Thyroid gland (tissue), 4 donors: Measurements from ENCODE around the gene PPP2R5B. TPM values are rescaled to one million over a fixed set of nuclear protein-coding genes. Genes with fewer than 3 reads are reported as not detected.

ENCODE experiments used
- DNase-seq, 2 donors: peaks; one replicate each; pipeline ENCODE4 v3.0.0-alpha.2; 2019
- H3K27ac ChIP-seq, 3 donors: fragments of 200-600 bp; sonication (generic); 1 replicate in 2 of 3; 2 replicates in 1 of 3; pipeline ENCODE4 v1.5.1; 2016 to 2019; ENCODE audit warnings: mild to moderate bottlenecking in 1 of 3, moderate library complexity in 1 of 3
- H3K27me3 ChIP-seq: fragments of 200-600 bp; sonication (generic); one replicate; pipeline ENCODE4 v1.5.1; 2019
- H3K36me3 ChIP-seq, 2 donors: fragments of 200-600 bp; sonication (generic); one replicate each; pipeline ENCODE4 v1.5.1; 2016 to 2019
- H3K4me1 ChIP-seq, 2 donors: fragments of 200-600 bp; sonication (generic); one replicate each; pipeline ENCODE4 v1.5.1; 2017 to 2019
- H3K4me3 ChIP-seq, 3 donors: fragments of 200-600 bp; sonication (generic); replicated peaks in 1 of 3; 1 replicate in 2 of 3; 2 replicates in 1 of 3; pipeline ENCODE4 v1.5.1; 2016; ENCODE audit warnings: mild to moderate bottlenecking in 1 of 3
- H3K9me3 ChIP-seq: fragments of 200-600 bp; sonication (generic); one replicate; pipeline ENCODE4 v1.5.1; 2017
- CTCF ChIP-seq, 6 experiments: fragments of 200-600 bp in 3 of 6; fragments of 450-650 bp in 3 of 6; sonication (generic) in 3 of 6; IDR thresholded peaks; one replicate each; pipeline ENCODE4 v1.5.1; 2016 to 2019; ENCODE audit warnings: antibody characterized with exemption in 6 of 6, mild to moderate bottlenecking in 2 of 6, inconsistent platforms in 1 of 6, moderate library complexity in 1 of 6
- POLR2A ChIP-seq, 2 donors: fragments of 450-650 bp; IDR thresholded peaks; one replicate each; pipeline ENCODE4 v1.6.1; 2017; ENCODE audit warnings: antibody characterized with exemption in 2 of 2, mild to moderate bottlenecking in 2 of 2, moderate library complexity in 1 of 2
- WGBS, 2 donors: methylation state at CpG; one replicate each; pipeline ENCODE4 v1.1.5; 2017; 5-methylcytosine and 5-hydroxymethylcytosine counted together
- intact Hi-C: fragments of 100-400 bp; cut with DNase I; formaldehyde crosslinking; loops from one replicate; pipeline ENCODE4 v1.15.1; 2023
- total RNA-seq, 4 donors: library from RNA; depleted of rRNA; stranded (reverse); fragments of >200 nt; gene quantifications; one replicate each; pipeline ENCODE4 v1.2.3, GENCODE V29; 2016

PPP2R5B gene
- total RNA-seq, 4 donors from 2014 or later: 14.8 to 30.1 (median 21.7) TPM

DNA sequence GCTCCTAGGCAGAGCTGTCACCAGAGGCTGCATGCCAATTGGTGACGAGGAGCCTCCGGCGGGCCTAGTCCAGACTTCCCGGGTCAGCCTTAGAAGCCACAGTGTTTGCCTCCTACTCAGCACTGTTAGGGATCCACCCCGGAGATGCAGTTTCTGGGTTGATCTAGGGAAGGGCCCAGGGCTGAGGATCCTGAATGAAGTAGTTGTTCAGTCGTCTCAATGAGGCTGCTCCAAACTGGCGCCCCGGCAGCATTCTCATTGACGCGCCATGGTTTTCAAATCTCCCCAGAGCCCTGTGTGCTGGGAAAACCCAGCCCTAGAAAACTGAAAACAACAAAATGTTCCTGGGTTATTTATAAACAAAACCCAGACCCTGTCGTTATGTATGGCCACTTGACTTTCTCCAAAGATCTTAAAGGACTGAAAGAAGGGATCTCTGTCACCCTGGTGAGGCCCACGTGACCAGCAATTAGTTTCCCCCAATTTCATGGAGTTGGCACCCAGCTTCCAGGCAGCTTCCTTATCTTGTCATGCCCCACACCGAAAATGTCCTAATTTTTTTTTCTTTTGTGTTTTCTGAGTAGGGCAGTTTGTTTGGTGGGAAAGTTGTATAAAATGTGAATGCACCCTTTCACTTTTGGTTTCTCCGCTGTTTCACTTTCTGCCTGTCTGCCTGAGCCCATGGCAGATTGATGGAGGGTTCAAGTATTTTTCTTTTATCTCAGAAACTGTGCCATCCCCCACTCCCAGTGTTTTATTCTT, 44.1 kb upstream of the PPP2R5B start:
- no peak for TF ChIP-seq CTCF (IDR thresholded peaks at IDR 0.05)
- TF ChIP-seq POLR2A (IDR thresholded peaks at IDR 0.05): no peak
- DNase-seq: no peak
- WGBS, 2 donors: 60 to 65% methylated on average over 11 to 14 of the region's 14 CpGs
- H3K36me3 ChIP-seq: no peaks in the 10 kb centered on the region
- H3K27me3 ChIP-seq: no peaks in the 10 kb centered on the region
- intact Hi-C loops: no loop called here
- H3K9me3 ChIP-seq: no peaks in the 10 kb centered on the region
- H3K27ac ChIP-seq: peak overlapping the region in 2 of 3 donors; percentile 37 to 75
- peaks cover 23 to 25% of the 10 kb centered on the region in 2 donors for H3K4me1 ChIP-seq
- no peak overlapping the region for H3K4me3 ChIP-seq

DNA sequence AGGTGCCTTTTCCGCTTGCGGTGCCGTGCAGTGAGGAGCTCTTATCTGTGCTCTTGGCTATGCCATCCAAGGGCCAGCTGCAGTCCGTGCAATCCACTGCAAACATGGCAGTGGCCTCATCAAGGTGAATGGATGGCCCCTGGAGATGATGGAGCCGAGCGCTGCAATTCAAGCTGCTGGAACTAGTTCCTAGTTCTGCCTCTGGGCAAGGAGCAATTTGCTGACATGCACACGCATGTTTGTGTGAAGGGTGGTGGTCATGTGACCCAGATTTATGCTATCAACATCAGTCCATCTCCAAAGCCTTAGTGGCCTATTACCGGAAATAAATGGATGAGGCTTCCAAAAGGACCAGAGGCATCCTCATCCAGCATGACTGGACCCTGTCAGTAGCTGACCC, 43.0 kb upstream of the PPP2R5B start:
- DNase-seq: no peak
- no peaks in the 10 kb centered on the region for H3K9me3 ChIP-seq
- TF ChIP-seq CTCF (IDR thresholded peaks at IDR 0.05) (no peak), POLR2A (IDR thresholded peaks at IDR 0.05) (no peak)
- H3K4me1 ChIP-seq: peaks cover 13 to 15% of the 10 kb centered on the region in 2 donors
- H3K27me3 ChIP-seq: no peaks in the 10 kb centered on the region
- no peak overlapping the region for H3K27ac ChIP-seq
- 84 to 87% methylated on average over 8 of the region's 8 CpGs for WGBS, 2 donors
- intact Hi-C loops: no loop called here
- H3K36me3 ChIP-seq: no peaks in the 10 kb centered on the region
- no peak overlapping the region for H3K4me3 ChIP-seq

- H3K27me3 ChIP-seq: no peaks in the 10 kb centered on the region
- no peak for TF ChIP-seq CTCF (IDR thresholded peaks at IDR 0.05)
- TF ChIP-seq POLR2A (IDR thresholded peaks at IDR 0.05): no peak
- DNase-seq: no peak
- H3K27ac ChIP-seq: peak overlapping the region in 1 of 3 donors; percentile 10
- H3K9me3 ChIP-seq: no peaks in the 10 kb centered on the region
- WGBS, 2 donors: 81 to 85% methylated on average over 5 of the region's 5 CpGs
- intact Hi-C loops: no loop called here
- H3K36me3 ChIP-seq: no peaks in the 10 kb centered on the region
- H3K4me1 ChIP-seq: peaks cover 5 to 8% of the 10 kb centered on the region in 2 donors
- no peak overlapping the region for H3K4me3 ChIP-seq
These were observed 42.2 kb upstream of the PPP2R5B start for GRCh38 chr11:64882243-64882642.

DNA sequence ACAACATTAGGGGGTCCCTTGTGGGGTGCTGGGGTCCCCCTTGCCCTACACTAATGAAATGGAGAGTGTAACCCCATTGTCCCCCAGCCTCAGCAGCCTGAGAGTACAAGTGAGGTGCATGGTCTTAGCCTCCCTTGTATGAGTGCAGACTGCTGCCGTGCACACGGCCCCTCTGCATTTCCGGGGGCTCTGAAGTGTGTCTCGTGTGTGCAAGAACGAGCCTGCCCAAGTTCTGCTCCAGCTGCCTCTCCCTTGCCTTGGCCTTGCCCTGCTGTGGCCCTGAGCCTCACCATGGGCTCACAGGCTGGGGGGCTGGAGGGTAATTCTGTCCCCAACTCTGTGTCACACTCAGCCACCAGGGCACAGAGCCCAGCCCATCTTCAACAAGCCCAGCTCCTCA, 40.9 kb upstream of the PPP2R5B start:
- 40% methylated on average over 2 of the region's 5 CpGs; no CpG with 5 or more reads in 1 of the 2 donors for WGBS, 2 donors
- intact Hi-C loops: no loop called here
- H3K4me3 ChIP-seq: no peak overlapping the region

More for the DNA sequence above, 40.9 kb upstream of the PPP2R5B start:
- TF ChIP-seq POLR2A (IDR thresholded peaks at IDR 0.05) (no peak), CTCF (IDR thresholded peaks at IDR 0.05) (no peak)
- H3K27ac ChIP-seq: no peak overlapping the region
- no peaks in the 10 kb centered on the region for H3K9me3 ChIP-seq
- no peak for DNase-seq
- no peaks in the 10 kb centered on the region for H3K36me3 ChIP-seq
- peaks cover 3 to 18% of the 10 kb centered on the region in 2 donors for H3K4me1 ChIP-seq
- H3K27me3 ChIP-seq: no peaks in the 10 kb centered on the region
